Activated T-helper 2 cell treated with anti-CD3 and anti-CD28 coated beads, Interferon-gamma antibody, Interleukin-2, Interleukin-4, amounts not matched to agents 10 μg/mL and 5 μg/mL and 100 μg/mL, durations not matched to agents 14 hours and 24 hours and 36 hours (primary cell): Measurements from ENCODE around the gene STX18. TPM values are rescaled to one million over a fixed set of nuclear protein-coding genes. Genes with fewer than 3 reads are reported as not detected.
"Not testable (repeated sequence)": the region's sequence is repeated elsewhere in the genome, so short reads cannot be mapped to it uniquely, and the experiment has no call there.

Experiments used
- DNase-seq: peaks from one replicate; pipeline ENCODE4 v3.0.0; 2021; ENCODE audit warnings: low spot score
- H3K27ac Mint-ChIP-seq: one replicate; pipeline ENCODE4 v1.8.0; 2021; ENCODE audit warnings: mixed read lengths
- H3K27me3 Mint-ChIP-seq: one replicate; pipeline ENCODE4 v1.8.0; 2021; ENCODE audit warnings: low read depth, mixed read lengths
- H3K36me3 Mint-ChIP-seq: one replicate; pipeline ENCODE4 v1.8.0; 2021; ENCODE audit warnings: low read depth, mixed read lengths
- H3K4me1 Mint-ChIP-seq: one replicate; pipeline ENCODE4 v1.8.0; 2021; ENCODE audit warnings: low read depth, mixed read lengths
- H3K4me3 Mint-ChIP-seq: one replicate; pipeline ENCODE4 v1.8.0; 2021; ENCODE audit warnings: low read depth, mild to moderate bottlenecking, moderate library complexity, mixed read lengths
- H3K9me3 Mint-ChIP-seq: one replicate; pipeline ENCODE4 v1.8.0; 2021; ENCODE audit warnings: mixed read lengths
- intact Hi-C: fragments of 100-400 bp; cut with micrococcal nuclease; formaldehyde crosslinking; loops from one replicate; pipeline ENCODE4 v1.15.1; 2023
- total RNA-seq: library from RNA; stranded (reverse); gene quantifications from 2 replicates; pipeline ENCODE4 v1.2.3, GENCODE V29; 2022

Gene STX18
- total RNA-seq, 1 donor from 2014 or later = 26.9 TPM

DNA sequence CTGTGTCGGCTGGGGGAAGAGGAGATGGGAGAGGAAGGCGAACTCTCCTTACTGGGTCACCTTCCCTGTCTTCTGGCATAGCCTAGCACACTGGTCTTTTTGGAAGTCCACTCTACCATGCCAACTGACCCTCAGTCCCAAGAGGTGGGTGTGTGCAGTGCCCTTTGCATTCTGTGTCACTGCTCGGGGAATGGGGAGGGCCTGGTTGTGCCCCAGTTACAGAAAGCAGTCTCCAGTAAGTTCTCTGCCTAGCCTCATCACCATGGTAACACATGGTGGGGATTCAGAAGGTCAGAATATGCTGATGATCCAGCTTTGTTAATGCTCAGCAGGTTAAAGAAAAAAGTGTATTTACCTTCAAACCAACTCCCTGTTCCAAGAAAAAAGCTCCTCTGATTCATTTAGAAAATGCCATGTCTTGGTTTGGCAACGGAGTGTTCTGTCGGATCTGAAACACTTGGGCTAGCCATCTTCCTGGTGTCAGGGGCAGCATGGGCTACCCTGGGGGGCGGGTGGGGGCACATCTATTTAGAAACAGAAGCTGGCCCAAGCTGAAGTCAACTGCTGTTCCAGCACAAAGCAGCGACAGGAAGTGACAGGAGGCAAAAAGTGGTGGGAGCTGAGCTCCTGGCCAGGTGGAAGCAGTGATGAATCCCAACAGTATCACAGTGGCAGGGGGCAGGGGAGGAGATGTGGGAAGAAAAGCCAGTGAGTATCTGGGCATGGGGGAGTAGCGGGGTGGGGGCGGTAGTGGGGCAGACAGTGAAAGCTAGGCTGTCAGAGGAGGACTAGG, 117.9 kb downstream of the STX18 start:
- intact Hi-C loops = no loop called here
- H3K27ac Mint-ChIP-seq = no peak overlapping the region

GRCh38 chr4:4422856-4423499, 118.9 kb downstream of the STX18 start:
- no peak overlapping the region for H3K27ac Mint-ChIP-seq
- no peaks in the 10 kb centered on the region for H3K27me3 Mint-ChIP-seq
- H3K9me3 Mint-ChIP-seq = no peaks in the 10 kb centered on the region
- no peak overlapping the region for H3K4me3 Mint-ChIP-seq
- H3K36me3 Mint-ChIP-seq = peaks cover 19% of the 10 kb centered on the region
- peaks cover 12% of the 10 kb centered on the region for H3K4me1 Mint-ChIP-seq
- intact Hi-C loops = no loop called here
- DNase-seq = no peak

More for the DNA sequence above, 117.9 kb downstream of the STX18 start:
- Mint-ChIP-seq H3K36me3 (peaks cover 12% of the 10 kb centered on the region), H3K9me3 (no peaks in the 10 kb centered on the region), H3K4me3 (no peak overlapping the region), H3K27me3 (no peaks in the 10 kb centered on the region), H3K4me1 (peaks cover 4% of the 10 kb centered on the region)
- DNase-seq = no peak

- H3K36me3 Mint-ChIP-seq = peaks cover 21% of the 10 kb centered on the region
- peaks cover 12% of the 10 kb centered on the region for H3K4me1 Mint-ChIP-seq
- DNase-seq, H3K27me3 Mint-ChIP-seq, H3K9me3 Mint-ChIP-seq, H3K4me3 Mint-ChIP-seq, H3K27ac Mint-ChIP-seq, intact Hi-C loops: not testable (repeated sequence)
These were observed 119.7 kb downstream of the STX18 start for GRCh38 chr4:4422117-4422516.

GRCh38 chr4:4421356-4421755, 120.5 kb downstream of the STX18 start:
- peaks cover 12% of the 10 kb centered on the region for H3K4me1 Mint-ChIP-seq
- H3K9me3 Mint-ChIP-seq = no peaks in the 10 kb centered on the region
- no peaks in the 10 kb centered on the region for H3K27me3 Mint-ChIP-seq
- no peak overlapping the region for H3K4me3 Mint-ChIP-seq
- peaks cover 21% of the 10 kb centered on the region for H3K36me3 Mint-ChIP-seq
- no peak for DNase-seq
- intact Hi-C loops = no loop called here
- H3K27ac Mint-ChIP-seq = no peak overlapping the region

DNA sequence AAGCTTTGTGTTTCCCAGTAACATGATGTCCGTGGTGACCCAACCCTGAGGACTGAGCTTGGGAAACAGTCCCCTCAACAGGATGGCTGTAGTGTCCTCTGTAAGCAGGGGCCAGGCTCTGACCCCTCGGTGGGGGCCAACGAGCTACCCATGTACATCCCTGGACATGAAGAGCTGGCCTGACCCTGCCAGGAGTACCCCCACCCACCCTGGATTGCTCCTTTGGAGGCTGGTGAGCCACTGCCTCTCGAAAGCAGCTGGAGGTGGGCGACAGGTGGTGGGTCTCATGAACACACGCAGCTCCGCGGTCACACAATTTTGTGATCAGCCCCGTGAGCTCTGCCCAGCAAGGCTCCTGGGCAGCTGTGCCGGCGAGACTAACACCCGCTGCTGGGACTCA, 121.4 kb downstream of the STX18 start:
- Mint-ChIP-seq H3K9me3 (no peaks in the 10 kb centered on the region), H3K27ac (no peak overlapping the region), H3K4me1 (peaks cover 12% of the 10 kb centered on the region), H3K36me3 (peaks cover 21% of the 10 kb centered on the region), H3K4me3 (no peak overlapping the region), H3K27me3 (no peaks in the 10 kb centered on the region)
- intact Hi-C loops = no loop called here
- DNase-seq = no peak

- H3K36me3 Mint-ChIP-seq = peaks cover 21% of the 10 kb centered on the region
- no peaks in the 10 kb centered on the region for H3K27me3 Mint-ChIP-seq
- no peak for DNase-seq
- no peaks in the 10 kb centered on the region for H3K9me3 Mint-ChIP-seq
- no peak overlapping the region for H3K27ac Mint-ChIP-seq
- H3K4me3 Mint-ChIP-seq = no peak overlapping the region
- intact Hi-C loops = no loop called here
- H3K4me1 Mint-ChIP-seq = peaks cover 12% of the 10 kb centered on the region
These were observed 122.0 kb downstream of the STX18 start for GRCh38 chr4:4419896-4420295.

DNA sequence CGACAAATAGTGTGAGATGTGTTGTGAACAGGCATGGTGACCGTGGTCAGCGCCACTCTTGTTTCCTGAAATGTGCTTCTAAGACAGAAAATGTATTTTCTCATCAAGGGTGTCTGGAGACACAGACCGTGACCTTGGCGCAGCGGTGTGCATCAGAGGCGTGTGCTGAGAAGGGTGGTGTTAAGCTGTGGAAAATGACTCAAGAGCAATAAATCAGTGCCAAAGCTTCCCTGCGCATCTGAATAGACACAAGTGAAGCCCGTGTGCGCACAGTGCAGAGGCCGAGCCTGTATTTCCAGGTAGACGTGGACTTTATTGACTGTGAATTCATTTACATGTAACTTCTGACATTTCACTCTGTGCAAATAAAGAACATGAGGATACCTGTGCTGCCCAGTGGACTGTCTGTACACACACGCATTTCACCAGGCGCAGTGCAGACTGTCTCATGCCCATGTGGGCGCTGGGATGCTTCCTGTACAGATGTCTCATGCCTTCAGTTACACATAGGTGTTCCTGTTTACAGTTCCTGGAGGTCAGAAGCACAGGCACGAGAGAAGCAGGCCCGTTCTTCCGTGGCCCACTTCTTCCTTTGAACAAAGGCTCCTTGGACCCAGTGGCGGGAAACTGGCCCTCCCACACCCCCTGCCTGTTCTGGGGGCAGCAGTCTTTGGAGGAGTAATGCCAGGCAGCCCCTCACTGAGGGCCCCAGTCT, 123.0 kb downstream of the STX18 start:
- DNase-seq = no peak
- H3K9me3 Mint-ChIP-seq = no peaks in the 10 kb centered on the region
- peaks cover 21% of the 10 kb centered on the region for H3K36me3 Mint-ChIP-seq
- no peak overlapping the region for H3K27ac Mint-ChIP-seq
- H3K27me3 Mint-ChIP-seq = no peaks in the 10 kb centered on the region
- H3K4me1 Mint-ChIP-seq = peaks cover 12% of the 10 kb centered on the region
- no peak overlapping the region for H3K4me3 Mint-ChIP-seq
- intact Hi-C loops = no loop called here

DNA sequence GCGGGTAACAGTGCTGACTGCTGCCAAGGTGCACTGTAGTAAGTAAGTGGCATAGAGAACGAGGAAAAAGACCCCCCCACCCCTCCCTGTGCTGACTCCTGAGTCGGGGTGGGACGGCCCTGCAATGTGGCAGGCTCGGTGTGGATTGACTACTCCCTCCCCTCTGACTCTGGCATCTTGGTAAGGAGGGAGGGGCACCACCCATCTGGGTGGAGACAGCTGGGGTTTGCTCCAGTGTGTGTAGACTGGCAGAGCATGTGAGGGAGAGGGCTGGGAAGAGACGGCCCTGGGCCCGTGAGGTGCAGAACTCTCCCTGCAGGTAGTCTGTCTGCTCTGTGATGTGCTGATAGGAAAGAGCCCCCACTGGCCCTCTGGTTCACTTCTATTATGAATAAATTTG, 124.0 kb downstream of the STX18 start:
- H3K4me3 Mint-ChIP-seq = no peak overlapping the region
- no peaks in the 10 kb centered on the region for H3K9me3 Mint-ChIP-seq
- no peak for DNase-seq
- H3K27ac Mint-ChIP-seq = no peak overlapping the region
- H3K36me3 Mint-ChIP-seq = peaks cover 21% of the 10 kb centered on the region
- H3K27me3 Mint-ChIP-seq = no peaks in the 10 kb centered on the region
- peaks cover 12% of the 10 kb centered on the region for H3K4me1 Mint-ChIP-seq
- intact Hi-C loops = no loop called here

- Mint-ChIP-seq H3K4me1 (peaks cover 12% of the 10 kb centered on the region), H3K27ac (no peak overlapping the region), H3K36me3 (peaks cover 21% of the 10 kb centered on the region), H3K27me3 (no peaks in the 10 kb centered on the region), H3K9me3 (no peaks in the 10 kb centered on the region), H3K4me3 (no peak overlapping the region)
- DNase-seq = no peak
- intact Hi-C loops = no loop called here
These were observed 124.9 kb downstream of the STX18 start for GRCh38 chr4:4416981-4417380.

- no peak overlapping the region for H3K27ac Mint-ChIP-seq
- H3K4me1 Mint-ChIP-seq = peaks cover 12% of the 10 kb centered on the region
- no peak for DNase-seq
- no peaks in the 10 kb centered on the region for H3K9me3 Mint-ChIP-seq
- H3K27me3 Mint-ChIP-seq = no peaks in the 10 kb centered on the region
- no peak overlapping the region for H3K4me3 Mint-ChIP-seq
- H3K36me3 Mint-ChIP-seq = peaks cover 21% of the 10 kb centered on the region
- intact Hi-C loops = no loop called here
These were observed 125.7 kb downstream of the STX18 start for GRCh38 chr4:4415806-4416805.

- H3K27ac Mint-ChIP-seq = no peak overlapping the region
- no peaks in the 10 kb centered on the region for H3K9me3 Mint-ChIP-seq
- peaks cover 15% of the 10 kb centered on the region for H3K36me3 Mint-ChIP-seq
- H3K4me1 Mint-ChIP-seq = peaks cover 12% of the 10 kb centered on the region
- no peak overlapping the region for H3K4me3 Mint-ChIP-seq
- no peak for DNase-seq
- H3K27me3 Mint-ChIP-seq = no peaks in the 10 kb centered on the region
- intact Hi-C loops = no loop called here
These were observed 126.6 kb downstream of the STX18 start for GRCh38 chr4:4415107-4415805.

DNA sequence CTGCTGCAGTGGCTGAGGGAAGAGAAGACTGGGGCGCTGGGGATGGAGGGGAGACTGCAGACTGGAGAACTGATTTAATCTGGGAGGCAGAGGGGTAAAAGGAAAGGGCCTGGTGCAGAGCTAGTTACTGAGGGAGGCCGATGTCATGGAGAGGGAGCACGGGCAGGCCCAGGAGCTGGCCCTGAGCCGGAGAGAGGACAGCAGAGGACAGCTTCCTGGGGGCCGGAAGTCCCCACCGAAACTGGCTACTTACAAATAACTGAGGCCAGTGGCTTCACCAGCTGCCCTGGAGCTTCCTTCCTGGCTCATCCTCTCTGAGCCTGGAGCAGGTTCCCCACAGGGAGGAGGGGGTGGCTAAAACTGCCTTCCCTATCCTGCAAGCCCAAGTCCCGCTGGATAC, 128.0 kb downstream of the STX18 start:
- DNase-seq = no peak
- H3K4me1 Mint-ChIP-seq = peaks cover 7% of the 10 kb centered on the region
- no peak overlapping the region for H3K4me3 Mint-ChIP-seq
- no peaks in the 10 kb centered on the region for H3K9me3 Mint-ChIP-seq
- intact Hi-C loops = no loop called here
- H3K36me3 Mint-ChIP-seq = peaks cover 8% of the 10 kb centered on the region
- no peaks in the 10 kb centered on the region for H3K27me3 Mint-ChIP-seq
- no peak overlapping the region for H3K27ac Mint-ChIP-seq
